HG03520 (cell line): ENCODE data around the gene SYT12.

ENCODE experiments used
- ATAC-seq: cut with Tn5 transposase; IDR thresholded peaks from one replicate; pipeline ENCODE4 v1.9.1; 2021; ENCODE audit warnings: mild to moderate bottlenecking, moderate library complexity; ENCODE audit not compliant: unreplicated experiment

Gene SYT12

GRCh38 chr11:67098799-67099429, 76.0 kb downstream of the SYT12 start:
- no peak for ATAC-seq

- no peak for ATAC-seq
Measured at GRCh38 chr11:67099831-67100324, 76.9 kb downstream of the SYT12 start.
